ENCODE data around the gene DAD1. TPM values are rescaled to one million over a fixed set of nuclear protein-coding genes. Genes with fewer than 3 reads are reported as not detected.
A peak's percentile ranks its signal among the peaks of the same experiment; 100 is the strongest.

Gene DAD1
- total RNA-seq, 5 donors from 2014 or later (not counting 1 experiment from before 2014, with no cell fraction given), result 80.9 to 127 (median 113) TPM

GRCh38 chr14:22533739-22534359 lies 55.2 kb downstream of the DAD1 start:
- CTCF ChIA-PET, result interaction anchor here in 1 of 2 donors (0.9 to 4.1 kb wide), 7 partner anchors 9 to 682 kb away, joined by 3 to 23 read pairs (median 5); no protein-coding TSS in a partner anchor
- POLR2A ChIA-PET, result interaction anchor here (0.5 to 2.2 kb wide), 9 partner anchors 9 to 1752 kb away, joined by 3 to 23 read pairs (median 5); no protein-coding TSS in a partner anchor
- Mint-ChIP-seq H3K36me3 (peaks cover 81% of the 10 kb centered on the region), H3K27ac (peak overlapping the region; percentile 93 to 99), H3K27me3 (no peaks in the 10 kb centered on the region), H3K9me3 (no peaks in the 10 kb centered on the region), H3K4me3 (peak overlapping the region; percentile 74 to 86 (median 85)), H3K4me1 (peaks cover 91 to 94% (median 93%) of the 10 kb centered on the region in 3 donors)
- DNase-seq (no peak), ATAC-seq (replicated peaks in 1 of 4) (no peak)
- peak overlapping the region; percentile 88 for H3K27ac ChIP-seq (ENCODE audit: low read length)
- peak overlapping the region; percentile 25 to 38 for H3K4me3 ChIP-seq (ENCODE audit: control insufficient read depth in 1 of 2, extremely low read depth in 1 of 2, low read length in 1 of 2)
- H3K4me1 ChIP-seq (ENCODE audit: control insufficient read depth in 1 of 2, extremely low read depth in 1 of 2, insufficient read depth in 2 of 2, low read length in 2 of 2), result peaks cover 85 to 88% of the 10 kb centered on the region in 2 experiments
- no peaks in the 10 kb centered on the region for H3K9me3 ChIP-seq
- peaks cover 5 to 91% of the 10 kb centered on the region in 2 donors for H3K36me3 ChIP-seq (ENCODE audit: control insufficient read depth in 2 of 2, extremely low read depth in 1 of 2, insufficient read depth in 1 of 2, low read length in 1 of 2)
- H3K27me3 ChIP-seq (replicated peaks in 1 of 2; ENCODE audit: control insufficient read depth in 2 of 2, extremely low read depth in 1 of 2, insufficient read depth in 2 of 2, low read length in 1 of 2), result no peaks in the 10 kb centered on the region
- WGBS (ENCODE audit: insufficient coverage), result no CpG with 5 or more reads among the region's 8 CpGs

- H3K9me3 Mint-ChIP-seq, result no peaks in the 10 kb centered on the region
- H3K4me3 Mint-ChIP-seq, result peak overlapping the region; percentile 74 to 86 (median 85)
- Histone ChIP-seq H3K27ac (ENCODE audit: low read length) (peak overlapping the region; percentile 88), H3K4me3 (ENCODE audit: control insufficient read depth in 1 of 2, extremely low read depth in 1 of 2, low read length in 1 of 2) (peak overlapping the region; percentile 10 to 38), H3K9me3 (no peaks in the 10 kb centered on the region), H3K4me1 (ENCODE audit: control insufficient read depth in 1 of 2, extremely low read depth in 1 of 2, insufficient read depth in 2 of 2, low read length in 2 of 2) (peaks cover 85 to 88% of the 10 kb centered on the region in 2 experiments), H3K36me3 (ENCODE audit: control insufficient read depth in 2 of 2, extremely low read depth in 1 of 2, insufficient read depth in 1 of 2, low read length in 1 of 2) (peaks cover 5 to 91% of the 10 kb centered on the region in 2 donors), H3K27me3 (replicated peaks in 1 of 2; ENCODE audit: control insufficient read depth in 2 of 2, extremely low read depth in 1 of 2, insufficient read depth in 2 of 2, low read length in 1 of 2) (no peaks in the 10 kb centered on the region)
- CTCF ChIA-PET, result interaction anchor here in 1 of 2 donors (0.9 to 4.1 kb wide), 7 partner anchors 9 to 681 kb away, joined by 3 to 23 read pairs (median 5); no protein-coding TSS in a partner anchor
- peaks cover 91 to 94% (median 93%) of the 10 kb centered on the region in 3 donors for H3K4me1 Mint-ChIP-seq
- ATAC-seq (replicated peaks in 1 of 4) (no peak), DNase-seq (no peak)
- POLR2A ChIA-PET, result interaction anchor here (0.6 to 2.2 kb wide), 11 partner anchors 9 to 816 kb away, joined by 3 to 23 read pairs (median 5); no protein-coding TSS in a partner anchor
- H3K27me3 Mint-ChIP-seq, result no peaks in the 10 kb centered on the region
- peaks cover 83% of the 10 kb centered on the region for H3K36me3 Mint-ChIP-seq
- 20% methylated on average over 1 of the region's 2 CpGs for WGBS (ENCODE audit: insufficient coverage)
- peak overlapping the region; percentile 93 to 99 for H3K27ac Mint-ChIP-seq
These were observed 55.8 kb downstream of the DAD1 start for GRCh38 chr14:22533057-22533704.

- no peaks in the 10 kb centered on the region for H3K9me3 ChIP-seq
- DNase-seq (no peak), ATAC-seq (replicated peaks in 1 of 4) (no peak)
- H3K27me3 ChIP-seq (replicated peaks in 1 of 2; ENCODE audit: control insufficient read depth in 2 of 2, extremely low read depth in 1 of 2, insufficient read depth in 2 of 2, low read length in 1 of 2), result no peaks in the 10 kb centered on the region
- ChIA-PET POLR2A (interaction anchor here (0.6 to 1.9 kb wide), 12 partner anchors 9 to 815 kb away, joined by 3 to 23 read pairs (median 4); no protein-coding TSS in a partner anchor), CTCF (interaction anchor here (0.7 to 4.1 kb wide), 14 partner anchors 8 to 681 kb away, joined by 3 to 23 read pairs (median 4); no protein-coding TSS in a partner anchor)
- peaks cover 79% of the 10 kb centered on the region for H3K36me3 Mint-ChIP-seq
- peak overlapping the region; percentile 88 for H3K27ac ChIP-seq (ENCODE audit: low read length)
- peak overlapping the region; percentile 74 to 86 (median 85) for H3K4me3 Mint-ChIP-seq
- no peaks in the 10 kb centered on the region for H3K9me3 Mint-ChIP-seq
- no peaks in the 10 kb centered on the region for H3K27me3 Mint-ChIP-seq
- peaks cover 79 to 83% of the 10 kb centered on the region in 2 experiments for H3K4me1 ChIP-seq (ENCODE audit: control insufficient read depth in 1 of 2, extremely low read depth in 1 of 2, insufficient read depth in 2 of 2, low read length in 2 of 2)
- peaks cover 90 to 91% (median 91%) of the 10 kb centered on the region in 3 donors for H3K4me1 Mint-ChIP-seq
- peak overlapping the region; percentile 10 to 38 for H3K4me3 ChIP-seq (ENCODE audit: control insufficient read depth in 1 of 2, extremely low read depth in 1 of 2, low read length in 1 of 2)
- H3K27ac Mint-ChIP-seq, result peak overlapping the region; percentile 93 to 99
- peaks cover 1 to 85% of the 10 kb centered on the region in 2 donors for H3K36me3 ChIP-seq (ENCODE audit: control insufficient read depth in 2 of 2, extremely low read depth in 1 of 2, insufficient read depth in 1 of 2, low read length in 1 of 2)
- no CpG with 5 or more reads among the region's 3 CpGs for WGBS (ENCODE audit: insufficient coverage)
These were observed 56.5 kb downstream of the DAD1 start for GRCh38 chr14:22532345-22533056.

GRCh38 chr14:22531451-22532344 lies 57.3 kb downstream of the DAD1 start:
- Histone ChIP-seq H3K27me3 (replicated peaks in 1 of 2; ENCODE audit: control insufficient read depth in 2 of 2, extremely low read depth in 1 of 2, insufficient read depth in 2 of 2, low read length in 1 of 2) (no peaks in the 10 kb centered on the region), H3K9me3 (no peaks in the 10 kb centered on the region), H3K4me1 (ENCODE audit: control insufficient read depth in 1 of 2, extremely low read depth in 1 of 2, insufficient read depth in 2 of 2, low read length in 2 of 2) (peaks cover 74 to 79% of the 10 kb centered on the region in 2 experiments), H3K36me3 (ENCODE audit: control insufficient read depth in 2 of 2, extremely low read depth in 1 of 2, insufficient read depth in 1 of 2, low read length in 1 of 2) (peaks cover 0 to 83% of the 10 kb centered on the region in 2 donors), H3K27ac (ENCODE audit: low read length) (peak overlapping the region; percentile 88), H3K4me3 (ENCODE audit: control insufficient read depth in 1 of 2, extremely low read depth in 1 of 2, low read length in 1 of 2) (peak overlapping the region; percentile 38 to 40)
- ATAC-seq (replicated peaks in 1 of 4) (peak; percentile 53 to 63 (median 56)), DNase-seq (peak in 2 of 35 experiments; percentile 25 to 58)
- Mint-ChIP-seq H3K4me1 (peaks cover 90 to 91% (median 91%) of the 10 kb centered on the region in 3 donors), H3K27ac (peak overlapping the region; percentile 93 to 99), H3K36me3 (peaks cover 80% of the 10 kb centered on the region), H3K9me3 (no peaks in the 10 kb centered on the region), H3K4me3 (peak overlapping the region; percentile 74 to 86 (median 85)), H3K27me3 (no peaks in the 10 kb centered on the region)
- WGBS (ENCODE audit: insufficient coverage), result 0% methylated on average over 4 of the region's 5 CpGs
- ChIA-PET POLR2A (interaction anchor here (0.5 to 1.9 kb wide), 14 partner anchors 9 to 1615 kb away, joined by 3 to 10 read pairs (median 4); no protein-coding TSS in a partner anchor), CTCF (interaction anchor here (0.6 to 4.1 kb wide), 21 partner anchors 7 to 534 kb away, joined by 3 to 23 read pairs (median 4); no protein-coding TSS in a partner anchor)

- Mint-ChIP-seq H3K27ac (peak overlapping the region; percentile 91 to 99), H3K27me3 (no peaks in the 10 kb centered on the region), H3K4me1 (peaks cover 92 to 96% (median 92%) of the 10 kb centered on the region in 3 donors), H3K4me3 (peak overlapping the region; percentile 82 to 86 (median 84)), H3K9me3 (no peaks in the 10 kb centered on the region), H3K36me3 (peaks cover 82% of the 10 kb centered on the region)
- Histone ChIP-seq H3K4me1 (ENCODE audit: control insufficient read depth in 1 of 2, extremely low read depth in 1 of 2, insufficient read depth in 2 of 2, low read length in 2 of 2) (peaks cover 77 to 82% of the 10 kb centered on the region in 2 experiments), H3K27ac (ENCODE audit: low read length) (peak overlapping the region; percentile 88), H3K9me3 (no peaks in the 10 kb centered on the region), H3K4me3 (ENCODE audit: control insufficient read depth in 1 of 2, extremely low read depth in 1 of 2, low read length in 1 of 2) (peak overlapping the region; percentile 25 to 38), H3K27me3 (replicated peaks in 1 of 2; ENCODE audit: control insufficient read depth in 2 of 2, extremely low read depth in 1 of 2, insufficient read depth in 2 of 2, low read length in 1 of 2) (no peaks in the 10 kb centered on the region), H3K36me3 (ENCODE audit: control insufficient read depth in 2 of 2, extremely low read depth in 1 of 2, insufficient read depth in 1 of 2, low read length in 1 of 2) (peaks cover 0 to 86% of the 10 kb centered on the region in 2 donors)
- POLR2A ChIA-PET, result interaction anchor here (0.7 to 1.7 kb wide), 4 partner anchors 11 to 20 kb away, joined by 3 to 6 read pairs (median 6); no protein-coding TSS in a partner anchor
- ATAC-seq (replicated peaks in 1 of 4), result no peak
- CTCF ChIA-PET, result interaction anchor here in 1 of 2 donors (1.0 to 4.1 kb wide), 9 partner anchors 11 to 533 kb away, joined by 3 to 23 read pairs (median 6); no protein-coding TSS in a partner anchor
- no peak for DNase-seq
- no CpG with 5 or more reads among the region's 1 CpG for whole genome bisulfite sequencing (ENCODE audit: insufficient coverage)
These were observed 58.9 kb downstream of the DAD1 start for GRCh38 chr14:22530127-22530526.

All from T-cell (primary cell).